ENCODE data around the gene DNAH3.
A peak's percentile ranks its signal among the peaks of the same experiment; 100 is the strongest.
"Not testable (repeated sequence)": the region's sequence is repeated elsewhere in the genome, so short reads cannot be mapped to it uniquely, and the experiment has no call there.

Gene DNAH3

GRCh38 chr16:21169249-21169981, 18.8 kb upstream of the DNAH3 start:
- no peak for DNase-seq (ENCODE audit: low read depth in 2 of 2)

- DNase-seq (ENCODE audit: low read depth in 2 of 2): no peak
Measured at GRCh38 chr16:21167929-21168602, 17.4 kb upstream of the DNAH3 start.

- no peak for DNase-seq (ENCODE audit: low read depth in 2 of 2)
Measured at GRCh38 chr16:21167360-21167759, 16.7 kb upstream of the DNAH3 start.

GRCh38 chr16:21166561-21166961, 15.9 kb upstream of the DNAH3 start:
- no peak for DNase-seq (ENCODE audit: low read depth in 2 of 2)

GRCh38 chr16:21164521-21165168, 14.0 kb upstream of the DNAH3 start:
- DNase-seq (ENCODE audit: low read depth in 2 of 2): no peak

GRCh38 chr16:21163576-21163975, 12.9 kb upstream of the DNAH3 start:
- DNase-seq (ENCODE audit: low read depth in 2 of 2): no peak

GRCh38 chr16:21162661-21163151, 12.1 kb upstream of the DNAH3 start:
- no peak for DNase-seq (ENCODE audit: low read depth in 2 of 2)

- no peak for DNase-seq (ENCODE audit: low read depth in 2 of 2)
Measured at GRCh38 chr16:21161211-21161610, 10.6 kb upstream of the DNAH3 start.

- DNase-seq (ENCODE audit: low read depth in 2 of 2): no peak
Measured at GRCh38 chr16:21160276-21160675, 9.6 kb upstream of the DNAH3 start.

GRCh38 chr16:21159281-21159951, 8.8 kb upstream of the DNAH3 start:
- no peak for DNase-seq (ENCODE audit: low read depth in 2 of 2)

- DNase-seq (ENCODE audit: low read depth in 2 of 2): peak; percentile 30 to 67
Measured at GRCh38 chr16:21158208-21159110, 7.8 kb upstream of the DNAH3 start, which contains the start of gene LDAF1. LDAF1 (plus strand) TSS chr16:21158674; CDS start chr16:21161183, 2,509 bp downstream.

GRCh38 chr16:21157632-21158031, 7.0 kb upstream of the DNAH3 start:
- DNase-seq (ENCODE audit: low read depth in 2 of 2): no peak

- DNase-seq (ENCODE audit: low read depth in 2 of 2): no peak
Measured at GRCh38 chr16:21156767-21157467, 6.3 kb upstream of the DNAH3 start.

- not testable (repeated sequence) for DNase-seq (ENCODE audit: low read depth in 2 of 2)
Measured at GRCh38 chr16:21156011-21156410, 5.4 kb upstream of the DNAH3 start.

GRCh38 chr16:21153124-21153729, 2.6 kb upstream of the DNAH3 start:
- DNase-seq (ENCODE audit: low read depth in 2 of 2): not testable (repeated sequence)

GRCh38 chr16:21152160-21153030, 1.7 kb upstream of the DNAH3 start:
- DNase-seq (ENCODE audit: low read depth in 2 of 2): not testable (repeated sequence)

- no peak for DNase-seq (ENCODE audit: low read depth in 2 of 2)
Measured at GRCh38 chr16:21145738-21146137, 4.9 kb downstream of the DNAH3 start.

GRCh38 chr16:21134053-21134452, 16.6 kb downstream of the DNAH3 start:
- no peak for DNase-seq (ENCODE audit: low read depth in 2 of 2)

GRCh38 chr16:21130811-21131210, 19.8 kb downstream of the DNAH3 start:
- no peak for DNase-seq (ENCODE audit: low read depth in 2 of 2)
